Thyroid gland (tissue), 4 donors: Measurements from ENCODE around the gene WFDC12. TPM values are rescaled to one million over a fixed set of nuclear protein-coding genes. Genes with fewer than 3 reads are reported as not detected.
"Not testable (repeated sequence)": the region's sequence is repeated elsewhere in the genome, so short reads cannot be mapped to it uniquely, and the experiment has no call there.

Experiments
- DNase-seq, 2 donors: peaks; one replicate each; pipeline ENCODE4 v3.0.0-alpha.2; 2019
- H3K27ac ChIP-seq, 3 donors: fragments of 200-600 bp; sonication (generic); 1 replicate in 2 of 3; 2 replicates in 1 of 3; pipeline ENCODE4 v1.5.1; 2016 to 2019; ENCODE audit warnings: mild to moderate bottlenecking in 1 of 3, moderate library complexity in 1 of 3
- H3K27me3 ChIP-seq: fragments of 200-600 bp; sonication (generic); one replicate; pipeline ENCODE4 v1.5.1; 2019
- H3K36me3 ChIP-seq, 2 donors: fragments of 200-600 bp; sonication (generic); one replicate each; pipeline ENCODE4 v1.5.1; 2016 to 2019
- H3K4me1 ChIP-seq, 2 donors: fragments of 200-600 bp; sonication (generic); one replicate each; pipeline ENCODE4 v1.5.1; 2017 to 2019
- H3K4me3 ChIP-seq, 3 donors: fragments of 200-600 bp; sonication (generic); replicated peaks in 1 of 3; 1 replicate in 2 of 3; 2 replicates in 1 of 3; pipeline ENCODE4 v1.5.1; 2016; ENCODE audit warnings: mild to moderate bottlenecking in 1 of 3
- H3K9me3 ChIP-seq: fragments of 200-600 bp; sonication (generic); one replicate; pipeline ENCODE4 v1.5.1; 2017
- POLR2A ChIP-seq, 2 donors: fragments of 450-650 bp; IDR thresholded peaks; one replicate each; pipeline ENCODE4 v1.6.1; 2017; ENCODE audit warnings: antibody characterized with exemption in 2 of 2, mild to moderate bottlenecking in 2 of 2, moderate library complexity in 1 of 2
- WGBS, 2 donors: methylation state at CpG; one replicate each; pipeline ENCODE4 v1.1.5; 2017; 5-methylcytosine and 5-hydroxymethylcytosine counted together
- intact Hi-C: fragments of 100-400 bp; cut with DNase I; formaldehyde crosslinking; loops from one replicate; pipeline ENCODE4 v1.15.1; 2023
- total RNA-seq, 4 donors: library from RNA; depleted of rRNA; stranded (reverse); fragments of >200 nt; gene quantifications; one replicate each; pipeline ENCODE4 v1.2.3, GENCODE V29; 2016
- TF ChIP-seq, protein P1 (sequence below), 6 experiments: fragments of 200-600 bp in 3 of 6; fragments of 450-650 bp in 3 of 6; sonication (generic) in 3 of 6; IDR thresholded peaks; one replicate each; pipeline ENCODE4 v1.5.1; 2016 to 2019; ENCODE audit warnings: antibody characterized with exemption in 6 of 6, mild to moderate bottlenecking in 2 of 6, inconsistent platforms in 1 of 6, moderate library complexity in 1 of 6

WFDC12 gene
- total RNA-seq, 4 donors from 2014 or later: not detected

DNA sequence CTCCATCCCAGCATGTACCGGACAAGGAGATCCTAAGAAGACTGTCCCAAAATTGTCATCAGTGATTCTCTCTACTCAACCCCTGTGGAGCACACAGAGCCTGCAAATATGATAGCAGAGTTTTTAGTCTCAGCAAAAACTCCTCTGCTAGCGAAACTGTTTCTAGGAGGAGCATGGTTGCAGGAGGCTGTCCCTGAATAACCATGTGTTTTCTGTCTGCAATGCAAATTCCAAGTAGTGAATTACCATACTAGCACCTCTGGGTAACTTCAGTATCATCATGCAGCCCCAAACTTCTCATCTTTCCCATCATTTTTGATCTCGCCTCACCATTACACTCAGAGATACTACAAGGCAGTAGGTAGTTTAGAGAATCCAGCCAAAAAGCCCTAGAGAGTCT, 24.8 kb upstream of the WFDC12 start:
- Histone ChIP-seq H3K36me3 (no peaks in the 10 kb centered on the region), H3K4me3 (no peak overlapping the region), H3K4me1 (peaks cover 0 to 6% of the 10 kb centered on the region in 2 donors), H3K27ac (no peak overlapping the region), H3K9me3 (no peaks in the 10 kb centered on the region), H3K27me3 (no peaks in the 10 kb centered on the region)
- intact Hi-C loops: no loop called here
- 93 to 96% methylated on average over 3 of the region's 3 CpGs for WGBS, 2 donors
- DNase-seq: no peak
- TF ChIP-seq, protein P1, sequence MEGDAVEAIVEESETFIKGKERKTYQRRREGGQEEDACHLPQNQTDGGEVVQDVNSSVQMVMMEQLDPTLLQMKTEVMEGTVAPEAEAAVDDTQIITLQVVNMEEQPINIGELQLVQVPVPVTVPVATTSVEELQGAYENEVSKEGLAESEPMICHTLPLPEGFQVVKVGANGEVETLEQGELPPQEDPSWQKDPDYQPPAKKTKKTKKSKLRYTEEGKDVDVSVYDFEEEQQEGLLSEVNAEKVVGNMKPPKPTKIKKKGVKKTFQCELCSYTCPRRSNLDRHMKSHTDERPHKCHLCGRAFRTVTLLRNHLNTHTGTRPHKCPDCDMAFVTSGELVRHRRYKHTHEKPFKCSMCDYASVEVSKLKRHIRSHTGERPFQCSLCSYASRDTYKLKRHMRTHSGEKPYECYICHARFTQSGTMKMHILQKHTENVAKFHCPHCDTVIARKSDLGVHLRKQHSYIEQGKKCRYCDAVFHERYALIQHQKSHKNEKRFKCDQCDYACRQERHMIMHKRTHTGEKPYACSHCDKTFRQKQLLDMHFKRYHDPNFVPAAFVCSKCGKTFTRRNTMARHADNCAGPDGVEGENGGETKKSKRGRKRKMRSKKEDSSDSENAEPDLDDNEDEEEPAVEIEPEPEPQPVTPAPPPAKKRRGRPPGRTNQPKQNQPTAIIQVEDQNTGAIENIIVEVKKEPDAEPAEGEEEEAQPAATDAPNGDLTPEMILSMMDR (IDR thresholded peaks at IDR 0.05): no peak
- no peak for TF ChIP-seq POLR2A (IDR thresholded peaks at IDR 0.05)

DNA sequence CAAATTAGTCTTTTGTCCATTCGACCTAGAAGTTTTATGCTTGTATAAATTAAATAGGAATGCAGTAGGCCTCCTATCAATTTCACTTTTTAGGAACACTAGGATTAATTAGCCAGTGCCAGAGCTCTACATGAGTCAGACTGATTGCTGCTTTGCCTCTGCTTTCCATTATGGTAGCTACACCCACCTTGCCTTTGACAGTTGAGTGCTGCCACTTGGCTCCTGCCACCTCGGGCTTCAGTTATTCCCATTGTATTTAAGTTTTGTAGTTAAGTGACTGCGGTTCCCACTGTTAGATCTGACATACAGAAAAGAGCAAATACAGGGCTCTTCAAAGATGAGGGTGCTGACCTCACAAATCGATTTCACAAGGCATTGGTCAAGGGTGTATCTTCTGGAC, 16.6 kb upstream of the WFDC12 start:
- Histone ChIP-seq H3K27me3 (no peaks in the 10 kb centered on the region), H3K27ac (no peak overlapping the region), H3K4me1 (no peaks in the 10 kb centered on the region), H3K36me3 (no peaks in the 10 kb centered on the region), H3K9me3 (no peaks in the 10 kb centered on the region), H3K4me3 (no peak overlapping the region)
- 70 to 75% methylated on average over 4 of the region's 4 CpGs for WGBS, 2 donors
- DNase-seq: no peak
- TF ChIP-seq POLR2A (IDR thresholded peaks at IDR 0.05): no peak
- TF ChIP-seq, protein P1 (IDR thresholded peaks at IDR 0.05): no peak
- intact Hi-C loops: no loop called here

DNA sequence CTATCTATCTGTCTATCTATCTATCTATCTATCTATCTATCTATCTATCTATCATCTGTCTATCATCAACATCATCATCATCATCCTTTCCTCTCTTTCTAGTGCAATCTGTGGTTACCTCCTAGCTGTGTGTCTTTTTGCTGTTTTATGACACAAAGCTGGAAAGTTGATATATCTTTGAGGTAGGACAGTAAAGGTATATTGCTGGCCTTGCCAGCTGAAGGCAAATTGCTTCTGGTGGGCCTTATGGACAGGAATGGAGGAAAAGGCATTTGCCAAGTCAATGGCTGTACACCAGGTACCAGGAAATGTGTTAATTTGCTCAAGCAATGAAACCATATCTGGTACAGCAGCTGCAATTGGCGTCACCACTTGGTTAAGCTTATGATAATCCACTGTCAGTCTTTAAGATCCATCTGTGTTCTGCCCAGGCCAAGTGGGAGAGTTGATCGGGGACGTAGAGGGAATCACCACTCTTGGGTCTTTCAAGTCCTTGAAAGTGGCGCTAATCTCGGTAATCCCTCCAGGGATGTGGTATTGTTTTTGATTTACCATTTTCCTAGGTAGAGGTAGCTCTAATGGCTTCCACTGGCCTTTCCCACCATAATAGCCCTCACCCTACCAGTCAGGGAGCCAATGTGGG, 15.6 kb upstream of the WFDC12 start:
- H3K4me1 ChIP-seq, H3K27ac ChIP-seq, H3K36me3 ChIP-seq, DNase-seq, H3K4me3 ChIP-seq, H3K9me3 ChIP-seq, H3K27me3 ChIP-seq, intact Hi-C loops: not testable (repeated sequence)
- WGBS, 2 donors: 93 to 98% methylated on average over 5 of the region's 5 CpGs

DNA sequence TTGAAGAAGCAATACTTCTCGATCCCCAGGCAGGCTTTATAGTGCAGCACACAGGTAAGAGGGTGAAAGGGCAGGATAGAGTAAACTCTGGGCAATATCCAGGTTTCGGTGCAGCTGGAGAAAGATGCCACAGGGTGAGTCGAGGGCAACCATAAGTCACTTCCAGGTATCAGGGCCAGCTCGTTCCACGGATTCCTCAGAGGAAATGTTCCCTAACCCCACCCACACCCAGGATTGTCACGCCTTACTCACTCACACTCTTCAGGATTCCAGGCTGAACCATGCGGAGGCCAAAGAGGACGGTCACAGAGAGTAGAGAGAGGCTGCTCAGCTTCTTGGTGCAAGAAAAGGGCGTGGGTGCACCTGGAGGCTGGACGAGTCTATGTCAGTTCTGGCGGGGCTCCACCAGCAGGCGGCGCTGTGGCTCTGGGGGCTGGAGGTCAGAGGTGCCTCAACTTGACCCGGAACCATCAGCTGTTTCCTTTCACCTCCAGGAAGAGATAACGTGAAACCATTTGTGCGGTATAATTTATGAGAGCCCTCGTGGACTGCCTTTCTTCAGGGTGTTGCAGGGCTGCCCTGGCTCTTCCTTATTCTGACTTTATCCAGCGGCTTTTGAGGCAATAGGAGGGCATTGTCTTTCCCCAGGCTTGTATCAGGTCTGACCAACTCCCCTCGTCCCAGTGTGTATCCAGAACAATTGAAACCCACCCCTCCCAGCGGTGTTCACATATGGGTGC, 14.5 kb upstream of the WFDC12 start:
- Histone ChIP-seq H3K27me3 (no peaks in the 10 kb centered on the region), H3K4me3 (no peak overlapping the region), H3K9me3 (no peaks in the 10 kb centered on the region), H3K27ac (no peak overlapping the region), H3K36me3 (no peaks in the 10 kb centered on the region), H3K4me1 (no peaks in the 10 kb centered on the region)
- WGBS, 2 donors: 40 to 52% methylated on average over 18 to 20 of the region's 20 CpGs
- TF ChIP-seq, protein P1 (IDR thresholded peaks at IDR 0.05): peak; percentile 9 to 73 (median 34)
- TF ChIP-seq POLR2A (IDR thresholded peaks at IDR 0.05): no peak
- DNase-seq: peak; percentile 34 to 64
- intact Hi-C loops: no loop called here

DNA sequence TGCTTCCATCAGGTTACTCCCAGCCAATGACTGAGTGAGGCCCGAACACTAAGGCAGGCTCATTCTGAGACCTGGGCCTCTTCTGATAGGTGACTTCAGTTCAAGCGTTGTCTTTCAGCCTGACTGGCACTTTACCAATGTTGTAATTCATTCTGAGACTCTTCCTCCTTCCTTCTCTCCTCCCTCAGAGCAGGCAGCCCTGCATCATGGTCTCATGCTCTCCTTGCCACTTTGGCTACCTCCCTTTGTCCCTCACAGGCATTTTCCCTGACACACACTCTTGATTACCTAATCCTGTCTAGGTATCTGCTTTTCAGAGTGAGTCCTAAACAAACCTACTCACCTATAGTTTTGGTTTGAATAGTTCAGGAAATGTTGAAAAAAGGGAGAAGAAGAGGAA, 12.6 kb upstream of the WFDC12 start:
- Histone ChIP-seq H3K27me3 (no peaks in the 10 kb centered on the region), H3K4me1 (no peaks in the 10 kb centered on the region), H3K4me3 (no peak overlapping the region), H3K36me3 (no peaks in the 10 kb centered on the region), H3K27ac (no peak overlapping the region), H3K9me3 (no peaks in the 10 kb centered on the region)
- no peak for DNase-seq
- no peak for TF ChIP-seq POLR2A (IDR thresholded peaks at IDR 0.05)
- TF ChIP-seq, protein P1 (IDR thresholded peaks at IDR 0.05): no peak
- WGBS, 2 donors: 93% methylated on average over 1 to 2 of the region's 2 CpGs
- intact Hi-C loops: no loop called here
